Measurements from ENCODE around the gene SLC9A9. TPM values are rescaled to one million over a fixed set of nuclear protein-coding genes. Genes with fewer than 3 reads are reported as not detected.

SLC9A9 gene
- total and polyA plus RNA-seq, 2 of the 8 experiments (the other 6 are each of a cell fraction or from before 2014, with no cell fraction given) = 0.48 to 1.1 TPM

GRCh38 chr3:143416229-143416628 is 432.0 kb downstream of the SLC9A9 start (continued):
- TF ChIP-seq CBX5 (IDR thresholded peaks at IDR 0.05; ENCODE audit: low read depth, low read length) (no peak), BACH1 (IDR thresholded peaks at IDR 0.05; ENCODE audit: low read length) (no peak), SP1 (IDR thresholded peaks at IDR 0.05; ENCODE audit: low read depth, low read length) (no peak), TEAD4 (IDR thresholded peaks at IDR 0.05; ENCODE audit: low read depth, low read length) (no peak), CHD7 (IDR thresholded peaks at IDR 0.05; ENCODE audit: insufficient replicate concordance, low read length) (no peak), SAP30 (IDR thresholded peaks at IDR 0.05; ENCODE audit: insufficient read depth, insufficient replicate concordance, low read length) (no peak), SP2 (IDR thresholded peaks at IDR 0.05; ENCODE audit: low read length) (no peak)
